SH-SY5Y (cell line): Measurements from ENCODE around the gene FAM32A.

ENCODE experiments used
- GATA2 ChIP-seq: IDR thresholded peaks from 2 replicates; pipeline ENCODE4 v1.6.1; 2011; ENCODE audit warnings: mild to moderate bottlenecking, low read depth, low read length
- GATA3 ChIP-seq: IDR thresholded peaks from 2 replicates; pipeline ENCODE4 v1.6.1; 2011; ENCODE audit warnings: low read depth, mild to moderate bottlenecking, low read length, moderate library complexity

DNA sequence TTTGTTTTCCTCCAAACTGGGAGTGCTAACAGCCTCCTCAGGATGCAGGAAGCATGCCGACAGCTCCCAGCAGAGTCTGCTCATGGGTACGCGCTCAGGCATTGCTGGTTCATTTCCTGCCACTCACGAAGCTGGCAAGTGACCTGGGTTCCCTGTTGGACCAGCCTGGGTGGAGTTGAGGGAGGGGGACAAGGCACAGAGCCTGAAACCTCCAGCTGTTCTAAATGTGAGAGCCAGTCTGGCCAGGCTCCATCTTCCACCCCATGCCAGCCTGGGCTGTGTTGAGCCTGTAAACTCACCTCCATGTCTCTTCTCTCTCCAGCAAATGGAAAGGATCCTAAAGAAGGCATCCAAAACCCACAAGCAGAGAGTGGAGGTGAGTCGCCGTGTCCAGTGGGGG is 5.0 kb downstream of the FAM32A start:
- TF ChIP-seq GATA3 (no peak), GATA2 (no peak)
